Nucleus accumbens (tissue), 56 donors: ENCODE data around the gene CAMK2D.
"Not testable (repeated sequence)": the region's sequence is repeated elsewhere in the genome, so short reads cannot be mapped to it uniquely, and the experiment has no call there.

Experiments
- DNase-seq, 56 donors: peaks; one replicate each; lab custom pipeline; 2025; lab: John Stamatoyannopoulos, UW

Gene CAMK2D

DNA sequence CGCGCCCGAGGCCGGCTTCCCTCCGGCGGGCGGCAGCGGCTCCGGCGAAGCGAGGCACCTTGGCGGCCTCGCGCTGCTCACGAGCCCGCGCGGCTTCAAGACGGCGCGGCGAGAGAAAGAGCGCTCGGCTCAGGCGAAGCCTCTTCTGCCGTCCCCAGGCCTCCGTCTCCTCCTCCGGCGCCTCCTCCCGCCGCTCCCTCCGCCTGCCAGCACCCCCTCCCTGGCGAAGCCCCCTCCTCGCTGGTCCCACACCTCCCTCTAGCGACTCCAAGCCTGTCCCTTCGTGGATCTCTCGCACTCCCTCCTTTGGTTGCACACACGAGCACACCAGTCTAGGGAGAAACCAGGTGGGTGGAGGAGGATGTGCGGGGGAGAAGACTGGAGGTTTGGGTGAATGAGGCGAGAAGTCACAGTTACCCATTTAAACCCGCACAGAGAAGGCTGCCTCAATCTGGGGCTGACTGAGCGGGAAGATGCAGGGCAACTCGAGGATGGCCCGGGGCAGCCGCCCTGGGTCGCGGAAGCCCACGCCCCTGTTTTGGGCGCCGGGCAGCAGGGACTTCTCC is at the start of gene CAMK2D:
Gene CAMK2D, minus strand, starts transcription at position 119 of the 566 bp plus-strand sequence. CDS start 670 bp downstream, outside the sequence.
- peak; percentile 41 to 95 (median 87) for DNase-seq

DNA sequence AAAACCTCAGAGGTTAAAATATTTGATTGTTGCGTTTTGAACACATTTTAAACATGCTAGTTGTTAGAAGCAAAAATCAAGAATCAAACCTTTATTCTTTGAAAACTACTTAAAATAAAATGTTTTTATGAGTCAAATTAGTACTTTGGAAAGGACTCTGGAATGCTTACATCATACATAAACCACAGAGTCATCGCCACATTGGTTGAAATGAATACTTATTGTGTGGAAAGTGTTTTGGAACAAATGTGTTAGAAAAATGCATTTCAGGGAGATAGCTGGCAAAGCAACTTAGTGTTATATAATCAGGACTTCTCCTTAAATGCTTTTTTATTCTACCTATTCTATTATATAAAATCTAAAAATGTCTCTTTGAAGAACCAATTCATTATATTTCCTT is 49.4 kb upstream of the CAMK2D start:
- no peak for DNase-seq

GRCh38 chr4:113809311-113809710 is 47.8 kb upstream of the CAMK2D start:
- peak in 12 of 56 donors; percentile 1 to 17 (median 8) for DNase-seq

DNA sequence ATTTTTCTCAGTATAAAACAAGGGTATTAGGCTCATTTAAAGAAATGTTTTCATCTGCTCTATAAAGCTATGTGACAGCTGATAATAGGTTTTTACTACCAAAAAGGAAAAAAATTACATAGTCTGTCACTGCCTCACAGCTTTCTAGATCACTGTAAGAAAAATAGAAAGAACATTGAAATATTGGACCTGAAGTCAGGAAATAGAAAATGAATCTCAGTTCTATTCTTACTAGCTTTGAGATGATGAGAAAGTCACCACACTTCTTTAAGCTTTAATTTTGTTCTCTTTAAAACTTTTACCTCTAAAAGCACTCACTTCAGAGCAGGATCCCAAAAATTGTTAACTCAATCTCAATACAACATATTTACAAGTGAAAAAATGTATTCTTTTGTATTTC is 45.3 kb upstream of the CAMK2D start:
- DNase-seq: no peak

GRCh38 chr4:113801882-113802281 is 40.3 kb upstream of the CAMK2D start:
- DNase-seq: no peak

DNA sequence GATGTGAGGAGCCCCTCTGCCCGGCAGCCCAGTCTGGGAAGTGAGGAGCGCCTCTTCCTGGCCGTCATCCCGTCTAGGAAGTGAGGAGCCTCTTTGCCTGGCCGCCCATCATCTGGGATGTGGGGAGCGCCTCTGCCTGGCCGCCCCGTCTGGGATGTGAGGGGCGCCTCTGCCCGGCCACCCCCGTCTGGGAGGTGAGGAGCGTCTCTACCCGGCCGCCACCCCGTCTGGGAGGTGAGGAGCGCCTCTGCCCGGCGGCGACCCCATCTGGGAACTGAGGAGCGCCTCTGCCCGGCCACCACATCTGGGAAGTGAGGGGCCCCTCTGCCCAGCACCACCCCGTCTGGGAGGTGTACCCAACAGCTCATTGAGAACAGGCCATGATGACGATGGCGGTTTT is 34.8 kb upstream of the CAMK2D start:
- not testable (repeated sequence) for DNase-seq

GRCh38 chr4:113790478-113790877 is 28.9 kb upstream of the CAMK2D start:
- no peak for DNase-seq

DNA sequence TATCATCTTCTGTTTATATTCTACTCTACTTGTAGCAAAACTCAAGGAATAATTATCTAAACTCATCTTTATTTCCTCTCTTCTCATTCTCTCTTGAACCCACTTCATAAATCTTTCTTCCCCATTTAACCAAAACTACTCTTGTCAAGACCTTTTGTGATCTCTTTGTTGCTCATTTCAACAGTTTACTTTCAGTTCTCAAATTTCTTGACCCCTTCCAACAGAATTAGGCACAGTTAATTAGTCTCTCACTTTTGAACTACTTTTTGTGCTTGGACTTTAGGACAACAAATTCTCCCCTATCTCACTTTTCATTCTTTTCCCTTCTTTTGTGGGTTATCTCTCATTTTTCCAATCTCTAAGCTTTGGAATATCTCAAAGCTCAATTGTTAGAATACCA is 27.4 kb upstream of the CAMK2D start:
- no peak for DNase-seq

DNA sequence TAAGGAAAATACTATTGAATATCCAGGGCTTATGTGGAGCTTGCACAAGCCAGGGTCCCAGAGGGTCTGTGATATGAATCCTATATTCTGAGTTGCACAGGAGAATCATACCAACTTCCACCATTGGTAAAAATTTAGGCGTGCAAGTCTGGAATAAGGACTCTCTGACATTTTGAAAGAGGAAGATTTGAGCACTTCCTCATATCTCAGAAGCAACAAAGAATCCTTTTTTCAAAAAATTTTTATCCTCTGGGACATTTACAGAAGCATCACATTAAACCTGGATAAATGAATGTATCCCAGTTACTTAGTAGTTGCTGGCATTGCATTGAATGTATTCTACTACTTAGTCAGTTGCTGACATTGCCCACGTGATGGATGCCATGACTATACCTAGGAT is 24.2 kb upstream of the CAMK2D start:
- DNase-seq: no peak

GRCh38 chr4:113784497-113785250 is 23.1 kb upstream of the CAMK2D start:
- DNase-seq: no peak

DNA sequence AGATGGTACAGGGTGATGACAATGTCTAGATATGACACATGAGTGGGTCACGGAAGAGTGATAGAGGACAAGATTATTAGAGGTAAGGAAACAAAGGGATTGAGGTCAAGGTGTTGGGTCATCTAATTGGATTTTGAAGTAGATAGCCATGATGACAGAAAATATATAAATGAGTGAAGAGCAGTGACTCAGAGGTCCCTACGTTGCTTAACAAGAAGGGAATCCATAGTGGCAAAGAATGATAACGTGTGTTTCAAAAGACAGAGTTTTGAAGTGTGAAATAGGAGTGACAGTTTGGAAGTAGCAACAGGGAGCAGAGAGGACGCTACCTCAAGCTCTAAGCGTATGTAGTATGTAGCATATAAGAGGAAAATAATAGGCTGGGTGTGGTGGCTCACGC is 22.2 kb upstream of the CAMK2D start:
- DNase-seq: no peak

GRCh38 chr4:113783289-113783688 is 21.8 kb upstream of the CAMK2D start:
- DNase-seq: no peak

DNA sequence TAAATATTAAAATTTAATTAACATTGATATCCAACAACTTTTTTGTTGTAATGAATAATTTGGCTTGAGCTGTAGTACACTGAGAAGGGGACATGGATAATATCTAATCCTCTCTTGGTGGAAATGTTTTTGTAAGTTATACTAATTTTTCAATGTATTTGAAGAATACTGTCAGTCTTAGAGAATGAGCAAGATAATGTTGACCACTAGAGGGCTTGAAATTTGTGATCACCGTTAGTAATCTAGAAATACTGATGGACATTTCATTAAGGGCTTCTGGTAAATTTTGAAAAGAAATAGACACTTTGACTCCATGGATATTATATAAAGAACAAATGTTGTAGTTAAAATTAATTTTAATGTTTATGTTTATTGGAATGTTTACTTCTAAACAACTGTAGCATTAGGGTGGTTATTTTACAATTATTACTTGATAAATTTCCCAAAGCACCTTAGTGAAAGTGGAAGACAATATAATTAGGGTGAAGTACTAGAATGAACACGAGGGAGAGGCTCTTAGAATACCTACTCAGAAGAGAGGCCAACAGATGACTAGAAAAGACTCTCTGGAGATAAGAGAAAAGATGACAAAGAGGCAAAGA is 20.0 kb upstream of the CAMK2D start:
- no peak for DNase-seq

- DNase-seq: no peak
These were observed 15.1 kb upstream of the CAMK2D start for GRCh38 chr4:113776679-113777078.

- no peak for DNase-seq
These were observed 14.5 kb upstream of the CAMK2D start for GRCh38 chr4:113776016-113776415.

GRCh38 chr4:113773756-113774155 is 12.2 kb upstream of the CAMK2D start:
- no peak for DNase-seq

GRCh38 chr4:113773014-113773413 is 11.5 kb upstream of the CAMK2D start:
- no peak for DNase-seq

GRCh38 chr4:113772319-113772718 is 10.8 kb upstream of the CAMK2D start:
- no peak for DNase-seq

DNA sequence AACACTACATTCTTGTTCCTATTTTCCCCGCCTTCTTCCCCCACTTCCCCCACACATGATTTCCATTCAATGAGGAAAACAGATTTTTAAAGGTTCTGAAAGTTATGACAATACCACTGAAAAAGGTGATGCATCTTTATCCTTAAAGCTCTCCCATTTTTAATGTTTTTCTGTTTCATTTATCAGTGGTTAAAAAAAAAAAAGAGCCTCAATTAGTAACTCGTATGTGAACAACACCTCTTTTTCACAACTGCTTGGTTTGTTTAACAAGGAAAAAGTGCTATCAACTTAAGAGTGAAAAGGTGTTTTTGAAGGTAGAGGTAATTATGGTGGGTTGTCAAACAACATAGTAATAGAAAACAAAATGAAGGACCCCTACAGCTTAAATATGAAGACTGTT is 8.2 kb upstream of the CAMK2D start:
- DNase-seq: no peak

DNA sequence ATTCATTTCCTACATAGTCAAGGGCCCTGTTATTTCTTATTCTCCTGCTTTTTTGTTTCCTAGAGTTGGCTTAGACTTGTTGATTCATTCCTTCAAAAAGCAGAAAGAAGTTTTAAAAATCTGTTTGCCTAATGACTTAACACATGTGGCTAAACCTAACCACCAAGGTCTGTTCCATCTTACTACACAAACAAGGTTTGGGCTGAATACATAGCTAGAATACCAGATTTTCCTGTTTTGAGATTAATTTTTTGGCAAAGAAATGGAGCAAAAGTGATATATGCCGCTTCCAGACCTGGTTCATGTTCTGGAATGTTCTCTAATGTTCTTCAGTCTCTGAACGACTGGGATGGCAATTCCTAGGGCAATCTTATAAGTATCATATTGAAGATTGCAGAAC is 7.4 kb upstream of the CAMK2D start:
- DNase-seq: no peak

- no peak for DNase-seq
These were observed 5.3 kb upstream of the CAMK2D start for GRCh38 chr4:113766882-113767281.

DNA sequence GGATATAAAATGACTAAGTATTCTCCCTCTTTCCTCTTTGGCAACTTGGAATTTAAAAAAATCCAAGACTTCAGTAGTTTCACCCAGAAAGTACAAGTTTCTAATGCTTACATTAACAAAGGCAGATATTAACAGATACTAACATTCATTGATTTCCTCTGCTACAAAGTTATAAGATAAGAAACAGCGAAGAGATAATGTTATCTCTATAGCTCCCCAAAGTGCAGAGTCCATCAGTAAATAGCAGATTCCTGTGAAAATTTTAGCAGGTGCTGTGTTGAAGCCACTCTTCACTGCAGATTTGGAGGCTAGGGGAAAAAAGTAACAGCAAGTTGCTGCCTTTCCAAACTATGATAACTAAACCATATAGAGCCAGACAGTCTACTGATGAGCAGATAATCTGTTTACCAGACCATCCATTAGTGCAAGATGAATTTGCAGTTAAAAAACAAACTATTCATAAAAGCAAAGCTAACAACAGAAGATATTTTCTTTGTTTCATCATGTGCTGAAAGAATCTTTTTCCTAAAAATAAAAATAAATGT is 3.3 kb upstream of the CAMK2D start:
- DNase-seq: no peak
